HL-60 (cell line): ENCODE data around the gene LGALS12.

Source experiments
- CTCF ChIP-seq: IDR thresholded peaks from one replicate; pipeline ENCODE4 v1.5.1; 2011; ENCODE audit warnings: low read length, control low read depth, inconsistent platforms; ENCODE audit not compliant: insufficient read depth
- GABPA ChIP-seq: IDR thresholded peaks from 2 replicates; pipeline ENCODE4 v1.6.1; 2012; ENCODE audit warnings: low read depth
- POLR2AphosphoS5 ChIP-seq: IDR thresholded peaks from 2 replicates; pipeline ENCODE4 v1.6.1; 2012; ENCODE audit warnings: low read depth
- REST ChIP-seq: IDR thresholded peaks from 2 replicates; pipeline ENCODE4 v1.6.1; 2012; ENCODE audit warnings: low read depth; ENCODE audit not compliant: insufficient replicate concordance
- SPI1 ChIP-seq: IDR thresholded peaks from 2 replicates; pipeline ENCODE4 v1.6.1; 2012; ENCODE audit warnings: low read depth, mild to moderate bottlenecking, borderline replicate concordance

GRCh38 chr11:63470311-63470710, 35.6 kb upstream of the LGALS12 start:
- TF ChIP-seq CTCF: no peak
- TF ChIP-seq POLR2AphosphoS5: no peak
- TF ChIP-seq SPI1: no peak
- no peak for TF ChIP-seq GABPA
- no peak for TF ChIP-seq REST
